H1 (cell line): ENCODE measurements around the gene PRKCSH. TPM values are rescaled to one million over a fixed set of nuclear protein-coding genes. Genes with fewer than 3 reads are reported as not detected.

Experiments used
- CTCF ChIA-PET: fragments of 300-600 bp; sonication (Branson Sonifier 250); formaldehyde crosslinking; loops from one replicate; lab custom pipeline; 2021; ENCODE audit not compliant: partially characterized antibody; lab: Charles Lee
- POLR2A ChIA-PET: fragments of 300-600 bp; sonication (Branson Sonifier 250); formaldehyde crosslinking; loops from one replicate; lab custom pipeline; 2021; ENCODE audit warnings: inconsistent platforms; ENCODE audit not compliant: partially characterized antibody; lab: Charles Lee
- DNase-seq, 2 experiments: peaks; one replicate each; pipeline versions ENCODE4 v3.0.0 to v3.0.0-alpha.2; 2010 to 2022; ENCODE audit warnings: low spot score in 2 of 2, low read depth in 1 of 2, mixed read lengths in 1 of 2
- FAIRE-seq: peaks from 2 replicates; lab custom pipeline; 2011; peaks lifted over from hg19 to GRCh38; lab: Jason Lieb, UNC
- H2AFZ ChIP-seq: 2 replicates; pipeline ENCODE4 v1.8.1; 2012; ENCODE audit warnings: low read length, inconsistent platforms
- H2AK5ac ChIP-seq: 2 replicates; pipeline ENCODE4 v1.6.1; 2013; ENCODE audit warnings: low read depth, low read length
- H2BK120ac ChIP-seq: replicated peaks from 2 replicates; pipeline ENCODE3; 2013; ENCODE audit warnings: low read depth, low read length, inconsistent platforms
- H2BK12ac ChIP-seq: 2 replicates; pipeline ENCODE4 v1.6.1; 2013; ENCODE audit warnings: low read depth, low read length
- H2BK15ac ChIP-seq: 2 replicates; pipeline ENCODE4 v1.6.1; 2013; ENCODE audit warnings: low read length
- H2BK20ac ChIP-seq: 2 replicates; pipeline ENCODE4 v1.6.1; 2013; ENCODE audit warnings: low read length
- H2BK5ac ChIP-seq: 2 replicates; pipeline ENCODE4 v1.6.1; 2013; ENCODE audit warnings: low read depth, low read length
- H3K14ac ChIP-seq: 2 replicates; pipeline ENCODE4 v1.6.1; 2013; ENCODE audit warnings: inconsistent platforms; ENCODE audit not compliant: insufficient read length
- H3K18ac ChIP-seq: 2 replicates; pipeline ENCODE4 v1.6.1; 2013; ENCODE audit warnings: low read length; ENCODE audit errors: extremely low read depth
- H3K23ac ChIP-seq: 2 replicates; pipeline ENCODE4 v1.6.1; 2013; ENCODE audit warnings: inconsistent platforms; ENCODE audit not compliant: insufficient read length
- H3K23me2 ChIP-seq: 2 replicates; pipeline ENCODE4 v1.6.1; 2013; ENCODE audit warnings: low read depth, low read length
- H3K27ac ChIP-seq: 2 replicates; pipeline ENCODE4 v1.6.1; 2011; ENCODE audit warnings: low read depth, low read length, inconsistent platforms
- H3K27me3 ChIP-seq, 4 experiments: replicated peaks in 1 of 4; 1 replicate in 1 of 4; 2 replicates in 3 of 4; pipeline versions ENCODE4 v1.6.1 to v1.8.1; 2011 to 2013; ENCODE audit warnings: low read length in 3 of 4, mild to moderate bottlenecking in 3 of 4, inconsistent platforms in 2 of 4, mixed read lengths in 2 of 4, moderate library complexity in 1 of 4; ENCODE audit not compliant: control insufficient read depth in 3 of 4, insufficient read depth in 3 of 4; ENCODE audit errors: extremely low read depth in 1 of 4
- H3K36me3 ChIP-seq, 4 experiments: 2 replicates each; pipeline versions ENCODE4 v1.6.1 to v1.8.1; 2011 to 2013; ENCODE audit warnings: mild to moderate bottlenecking in 4 of 4, low read length in 3 of 4, moderate library complexity in 2 of 4, control low read depth in 1 of 4, inconsistent platforms in 1 of 4; ENCODE audit not compliant: insufficient read depth in 4 of 4, control insufficient read depth in 2 of 4
- H3K4ac ChIP-seq: replicated peaks from 2 replicates; pipeline ENCODE3; 2013; ENCODE audit warnings: low read length, low read depth, mixed read lengths, inconsistent platforms; ENCODE audit not compliant: insufficient read length
- H3K4me1 ChIP-seq, 4 experiments: replicated peaks in 1 of 4; 1 replicate in 1 of 4; 2 replicates in 3 of 4; pipeline versions ENCODE4 v1.6.1 to v1.8.1; 2011 to 2013; ENCODE audit warnings: low read length in 3 of 4, inconsistent platforms in 2 of 4, mixed read lengths in 1 of 4; ENCODE audit not compliant: insufficient read depth in 4 of 4, control insufficient read depth in 3 of 4
- H3K4me2 ChIP-seq, 2 experiments: 2 replicates each; pipeline versions ENCODE4 v1.6.1 to v1.8.1; 2011 to 2013; ENCODE audit warnings: low read depth in 2 of 2, low read length in 2 of 2, control low read depth in 1 of 2, inconsistent platforms in 1 of 2, mild to moderate bottlenecking in 1 of 2; ENCODE audit not compliant: insufficient read depth in 1 of 2
- H3K4me3 ChIP-seq, 4 experiments: fragments of 200-600, 300-600 bp in 1 of 4; sonication (generic), shearing (Covaris generic), sonication (Bioruptor Twin) in 1 of 4; 2 replicates each; pipeline versions ENCODE4 v1.5.1 to v1.8.1; 2011 to 2016; ENCODE audit warnings: low read length in 4 of 4, low read depth in 3 of 4, control low read depth in 2 of 4, inconsistent platforms in 2 of 4, mild to moderate bottlenecking in 2 of 4, mixed read lengths in 1 of 4, moderate library complexity in 1 of 4; ENCODE audit not compliant: insufficient read depth in 2 of 4; ENCODE audit errors: extremely low read depth in 1 of 4
- H3K56ac ChIP-seq: replicated peaks from 2 replicates; pipeline ENCODE3; 2013; ENCODE audit warnings: low read depth, mild to moderate bottlenecking, mixed read lengths, low read length, inconsistent platforms; ENCODE audit not compliant: insufficient read length
- H3K79me1 ChIP-seq: 2 replicates; pipeline ENCODE4 v1.6.1; 2013; ENCODE audit warnings: low read depth, low read length, control low read depth
- H3K79me2 ChIP-seq, 2 experiments: 2 replicates each; pipeline versions ENCODE4 v1.6.1 to v1.8.1; 2012 to 2013; ENCODE audit warnings: low read length in 2 of 2, mild to moderate bottlenecking in 2 of 2, inconsistent platforms in 1 of 2; ENCODE audit not compliant: insufficient read depth in 2 of 2, control insufficient read depth in 1 of 2
- H3K9ac ChIP-seq, 4 experiments: replicated peaks in 1 of 4; 1 replicate in 1 of 4; 2 replicates in 3 of 4; pipeline versions ENCODE4 v1.6.1 to v1.8.1; 2011 to 2013; ENCODE audit warnings: low read depth in 3 of 4, low read length in 3 of 4, control low read depth in 2 of 4, mild to moderate bottlenecking in 2 of 4, moderate library complexity in 2 of 4, inconsistent platforms in 1 of 4; ENCODE audit errors: extremely low read depth in 1 of 4
- H3K9me3 ChIP-seq, 2 experiments: 2 replicates each; pipeline versions ENCODE4 v1.6.1 to v1.8.1; 2012 to 2013; ENCODE audit warnings: mild to moderate bottlenecking in 2 of 2, moderate library complexity in 2 of 2, control low read depth in 1 of 2, inconsistent platforms in 1 of 2, low read depth in 1 of 2, low read length in 1 of 2, mixed read lengths in 1 of 2; ENCODE audit not compliant: insufficient read depth in 2 of 2
- H4K20me1 ChIP-seq, 2 experiments: replicated peaks in 1 of 2; 2 replicates each; pipeline versions ENCODE3 to v1.8.1; 2011 to 2013; ENCODE audit warnings: inconsistent platforms in 2 of 2, low read length in 2 of 2, mild to moderate bottlenecking in 1 of 2; ENCODE audit not compliant: insufficient read depth in 2 of 2, control insufficient read depth in 1 of 2
- H4K5ac ChIP-seq: 2 replicates; pipeline ENCODE4 v1.6.1; 2013; ENCODE audit warnings: low read length, low read depth, mixed read lengths, inconsistent platforms; ENCODE audit not compliant: insufficient read length
- H4K8ac ChIP-seq: 2 replicates; pipeline ENCODE4 v1.8.0; 2013; ENCODE audit warnings: mild to moderate bottlenecking, moderate library complexity, low read length, inconsistent platforms; ENCODE audit not compliant: insufficient read depth; ENCODE audit errors: extremely low read depth
- H4K91ac ChIP-seq: replicated peaks from 2 replicates; pipeline ENCODE3; 2013; ENCODE audit warnings: low read length, mixed read lengths, inconsistent platforms; ENCODE audit not compliant: insufficient read length
- EGR1 ChIP-seq: IDR thresholded peaks from 2 replicates; pipeline ENCODE4 v1.6.1; 2011; ENCODE audit warnings: low read depth, low read length, borderline replicate concordance
- EP300 ChIP-seq, 2 experiments: IDR thresholded peaks; 1 replicate in 1 of 2; 2 replicates in 1 of 2; pipeline ENCODE4 v1.6.1; 2011 to 2012; ENCODE audit warnings: low read depth in 2 of 2, low read length in 2 of 2, mild to moderate bottlenecking in 2 of 2, borderline replicate concordance in 1 of 2, inconsistent platforms in 1 of 2, moderate library complexity in 1 of 2
- GTF2F1 ChIP-seq: IDR thresholded peaks from 2 replicates; pipeline ENCODE4 v1.6.1; 2012; ENCODE audit warnings: low read depth, low read length, improper control_type of control experiment, borderline replicate concordance
- NANOG ChIP-seq: IDR thresholded peaks from 2 replicates; pipeline ENCODE4 v1.6.1; 2011; ENCODE audit warnings: low read length, low read depth, mild to moderate bottlenecking, inconsistent platforms; ENCODE audit not compliant: insufficient read depth, poor library complexity, severe bottlenecking
- POLR2AphosphoS5 ChIP-seq: IDR thresholded peaks from 2 replicates; pipeline ENCODE4 v1.6.1; 2011; ENCODE audit warnings: low read depth, low read length
- SIRT6 ChIP-seq: IDR thresholded peaks from one replicate; pipeline ENCODE4 v1.7.1; 2012; ENCODE audit warnings: low read length, inconsistent platforms
- SIX5 ChIP-seq: IDR thresholded peaks from 2 replicates; pipeline ENCODE4 v1.6.1; 2011; ENCODE audit warnings: mild to moderate bottlenecking, low read depth, low read length
- TBP ChIP-seq: IDR thresholded peaks from 2 replicates; pipeline ENCODE4 v1.6.1; 2011; ENCODE audit warnings: low read depth, low read length, improper control_type of control experiment
- TEAD4 ChIP-seq: IDR thresholded peaks from 2 replicates; pipeline ENCODE4 v1.6.1; 2012; ENCODE audit warnings: low read depth, low read length, inconsistent platforms, mixed read lengths
- WGBS, 2 experiments: shearing (Covaris generic) in 1 of 2; methylation state at CpG; one replicate each; pipeline versions ENCODE4 v1.1.6 to v1.1.7; 2013 to 2015; ENCODE audit warnings: low lambda C conversion rate in 2 of 2, mixed read lengths in 2 of 2, inconsistent platforms in 1 of 2, low coverage in 1 of 2, missing lambda C conversion rate in 1 of 2; ENCODE audit not compliant: insufficient replicate concordance in 2 of 2, insufficient coverage in 1 of 2, insufficient read length in 1 of 2; ENCODE audit errors: extremely low coverage in 1 of 2, missing lambda C conversion rate in 1 of 2; 5-methylcytosine and 5-hydroxymethylcytosine counted together
- polyA plus RNA-seq, 7 experiments: library from polyadenylated mRNA; depleted of rRNA in 3 of 7; stranded (reverse) in 5 of 7; unstranded in 2 of 7; fragments of >200 nt in 5 of 7; fragments of 200-250 nt in 2 of 7; gene quantifications; 1 replicate in 5 of 7; 2 replicates in 1 of 7; 4 replicates in 1 of 7; pipeline versions ENCODE4 v1.2.1 to v1.2.3, GENCODE V29; 2011 to 2013; ENCODE audit warnings: missing spikeins in 2 of 7, mixed read lengths in 2 of 7
- total RNA-seq: library from RNA; stranded (reverse); fragmentation: NEBNext Ultra II Directional; extraction: Animal tissue kit (Norgen Biotek cat#: 25700); gene quantifications from 2 replicates; pipeline ENCODE4 v1.2.1, GENCODE V29; 2021
- TF ChIP-seq, protein P1 (sequence below): IDR thresholded peaks from 2 replicates; pipeline ENCODE4 v1.6.1; 2012; ENCODE audit warnings: inconsistent platforms

Gene PRKCSH
- total and polyA plus RNA-seq, 2 of the 8 experiments (the other 6 are each of a cell fraction or from before 2014, with no cell fraction given): 97.2 to 337 TPM

DNA sequence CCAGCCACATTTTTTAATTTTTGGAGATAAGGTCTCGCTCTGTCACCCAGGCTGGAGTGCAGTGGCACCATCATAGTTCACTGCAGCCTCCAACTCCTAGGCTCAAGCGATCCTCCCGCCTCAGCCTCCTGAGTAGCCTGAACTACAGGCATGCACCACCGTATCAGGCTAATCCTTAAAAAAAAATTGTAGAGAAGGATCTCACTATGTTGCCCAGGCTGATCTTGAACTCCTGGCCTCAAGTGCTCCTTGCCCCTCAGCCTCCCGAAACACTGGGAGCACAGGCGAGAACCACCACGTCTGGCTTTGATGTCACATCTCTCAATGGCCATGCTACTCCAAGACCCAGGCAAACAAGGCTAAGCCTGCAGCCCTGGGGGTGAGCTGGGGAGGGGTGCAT lies 21.2 kb downstream of the PRKCSH start:
- POLR2A ChIA-PET: interaction anchor here (1.7 kb wide), 1 partner anchor 26 kb away, joined by 4 read pairs; no protein-coding TSS in a partner anchor

More for the DNA sequence above, 21.2 kb downstream of the PRKCSH start:
- H4K8ac ChIP-seq: no peak overlapping the region
- peak overlapping the region; percentile 40 for H4K91ac ChIP-seq
- H3K4me1 ChIP-seq: peaks cover 2 to 18% (median 5%) of the 10 kb centered on the region in 4 experiments
- FAIRE-seq: no peak
- H3K79me1 ChIP-seq: no peaks in the 10 kb centered on the region
- no peaks in the 10 kb centered on the region for H4K20me1 ChIP-seq
- no peaks in the 10 kb centered on the region for H3K36me3 ChIP-seq
- no peak overlapping the region for H3K27ac ChIP-seq
- no peak for DNase-seq
- H2BK15ac ChIP-seq: no peak overlapping the region
- no peak overlapping the region for H3K9ac ChIP-seq
- peak overlapping the region; percentile 53; the same call in 1 of the 2 replicates for H2AK5ac ChIP-seq
- H3K4me2 ChIP-seq: no peak overlapping the region
- H2BK5ac ChIP-seq: no peak overlapping the region
- 96% methylated on average over 7 of the region's 7 CpGs; no CpG with 5 or more reads in 1 of the 2 experiments for WGBS, 2 experiments
- H3K23me2 ChIP-seq: no peaks in the 10 kb centered on the region; the same call in 1 of the 2 replicates
- H2AFZ ChIP-seq: no peak overlapping the region
- H3K18ac ChIP-seq: peak overlapping the region; percentile 24
- no peak overlapping the region for H4K5ac ChIP-seq
- CTCF ChIA-PET: interaction anchor here (0.7 to 2.7 kb wide), 6 partner anchors 8 to 147 kb away, joined by 3 to 10 read pairs (median 3); no protein-coding TSS in a partner anchor
- H3K4ac ChIP-seq: no peak overlapping the region
- H2BK120ac ChIP-seq: no peak overlapping the region
- H3K14ac ChIP-seq: no peak overlapping the region
- no peaks in the 10 kb centered on the region for H3K9me3 ChIP-seq
- H3K27me3 ChIP-seq: no peaks in the 10 kb centered on the region
- H2BK12ac ChIP-seq: peak overlapping the region; percentile 68; the same call in 1 of the 2 replicates
- no peak overlapping the region for H3K56ac ChIP-seq
- no peak overlapping the region for H3K4me3 ChIP-seq
- TF ChIP-seq EGR1 (no peak), NANOG (no peak), POLR2AphosphoS5 (no peak), SIX5 (no peak), TBP (no peak), SIRT6 (no peak), GTF2F1 (no peak), TEAD4 (no peak), EP300 (IDR thresholded peaks at IDR 0.05; ENCODE audit: borderline replicate concordance in 1 of 2, low read depth in 2 of 2, low read length in 2 of 2) (no peak)
- TF ChIP-seq, protein P1, sequence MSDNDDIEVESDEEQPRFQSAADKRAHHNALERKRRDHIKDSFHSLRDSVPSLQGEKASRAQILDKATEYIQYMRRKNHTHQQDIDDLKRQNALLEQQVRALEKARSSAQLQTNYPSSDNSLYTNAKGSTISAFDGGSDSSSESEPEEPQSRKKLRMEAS: no peak
- no peak overlapping the region for H2BK20ac ChIP-seq
- no peak overlapping the region for H3K23ac ChIP-seq
- H3K79me2 ChIP-seq: no peaks in the 10 kb centered on the region
